Suppressor macrophage treated with lipopolysaccharide for 4 hours (primary cell): ENCODE data around the gene VAT1.

Experiments
- DNase-seq: peaks from one replicate; pipeline ENCODE4 v3.0.0-alpha.2; 2020

Gene VAT1

GRCh38 chr17:43027091-43028032, 5.2 kb upstream of the VAT1 start:
- no peak for DNase-seq

GRCh38 chr17:43026595-43026994, 4.4 kb upstream of the VAT1 start:
- DNase-seq, result no peak

- DNase-seq, result no peak
These were observed 3.8 kb upstream of the VAT1 start for GRCh38 chr17:43025766-43026537.

GRCh38 chr17:43025290-43025657, 3.1 kb upstream of the VAT1 start:
- no peak for DNase-seq

GRCh38 chr17:43024407-43025289, 2.5 kb upstream of the VAT1 start, which contains the start of gene RND2:
TSS of gene RND2 (plus strand) at chr17:43025231. CDS start at chr17:43025348, 117 bp downstream.
- peak; percentile 85 for DNase-seq

GRCh38 chr17:43020789-43021740, 1.1 kb downstream of the VAT1 start:
- peak; percentile 83 for DNase-seq

- no peak for DNase-seq
These were observed 2.1 kb downstream of the VAT1 start for GRCh38 chr17:43020030-43020621.

- no peak for DNase-seq
These were observed 2.8 kb downstream of the VAT1 start for GRCh38 chr17:43019418-43019817.

- peak; percentile 48 for DNase-seq
These were observed 3.3 kb downstream of the VAT1 start for GRCh38 chr17:43018932-43019331.

- peak; percentile 43 for DNase-seq
These were observed 4.0 kb downstream of the VAT1 start for GRCh38 chr17:43018008-43018853.

GRCh38 chr17:43016216-43016615, 6.0 kb downstream of the VAT1 start:
- no peak for DNase-seq

- no peak for DNase-seq
These were observed 6.6 kb downstream of the VAT1 start for GRCh38 chr17:43015579-43015978.

GRCh38 chr17:43014649-43015542, 7.3 kb downstream of the VAT1 start:
- DNase-seq, result no peak

GRCh38 chr17:43014020-43014648, 8.1 kb downstream of the VAT1 start:
- DNase-seq, result no peak

- no peak for DNase-seq
These were observed 8.9 kb downstream of the VAT1 start for GRCh38 chr17:43013296-43013695.

- no peak for DNase-seq
These were observed 10.3 kb downstream of the VAT1 start for GRCh38 chr17:43011728-43012472.

GRCh38 chr17:43010667-43011308, 11.4 kb downstream of the VAT1 start:
- DNase-seq, result no peak
